ENCODE measurements around the gene POR.

Gene POR

GRCh38 chr7:75989500-75990388 is 74.8 kb downstream of the POR start:
- 0 out of 2 replicates have a peak, but pooled peaks cover 3% of the 10 kb centered on the region for H3F3A ChIP-seq (ENCODE audit: insufficient read depth, low read length)
- no peaks in the 10 kb centered on the region for H3K9me3 ChIP-seq (replicated peaks; ENCODE audit: insufficient read depth, low read length)
- no peak overlapping the region for H3K4me3 ChIP-seq (ENCODE audit: low read length)
- no peak overlapping the region for H3K27ac ChIP-seq (ENCODE audit: low read length)
- no peak overlapping the region for H3K4me2 ChIP-seq (ENCODE audit: low read depth, low read length)
- TF ChIP-seq EZH2phosphoT487 (IDR thresholded peaks at IDR 0.05; ENCODE audit: low read length) (no peak), CTCF (IDR thresholded peaks at IDR 0.05; ENCODE audit: low read length) (no peak), EZH2 (optimal IDR thresholded peaks at IDR 0.05; ENCODE audit: low read depth, low read length) (no peak)
- H3K79me2 ChIP-seq (ENCODE audit: low read length) = no peaks in the 10 kb centered on the region
- H4K20me1 ChIP-seq (ENCODE audit: insufficient read depth, low read length) = no peaks in the 10 kb centered on the region
- no peak overlapping the region for H2AFZ ChIP-seq (ENCODE audit: low read length)
- no peaks in the 10 kb centered on the region for H3K4me1 ChIP-seq (ENCODE audit: low read length)
- H3K27me3 ChIP-seq (replicated peaks; ENCODE audit: insufficient read depth, low read length) = no peaks in the 10 kb centered on the region
- no peaks in the 10 kb centered on the region for H3K9me2 ChIP-seq (replicated peaks; ENCODE audit: insufficient read depth, low read length)
- no peak for DNase-seq
- no peaks in the 10 kb centered on the region for H3K36me3 ChIP-seq (replicated peaks; ENCODE audit: insufficient read depth, low read length)
- no peak overlapping the region for H3K9ac ChIP-seq (ENCODE audit: low read length)

DNA sequence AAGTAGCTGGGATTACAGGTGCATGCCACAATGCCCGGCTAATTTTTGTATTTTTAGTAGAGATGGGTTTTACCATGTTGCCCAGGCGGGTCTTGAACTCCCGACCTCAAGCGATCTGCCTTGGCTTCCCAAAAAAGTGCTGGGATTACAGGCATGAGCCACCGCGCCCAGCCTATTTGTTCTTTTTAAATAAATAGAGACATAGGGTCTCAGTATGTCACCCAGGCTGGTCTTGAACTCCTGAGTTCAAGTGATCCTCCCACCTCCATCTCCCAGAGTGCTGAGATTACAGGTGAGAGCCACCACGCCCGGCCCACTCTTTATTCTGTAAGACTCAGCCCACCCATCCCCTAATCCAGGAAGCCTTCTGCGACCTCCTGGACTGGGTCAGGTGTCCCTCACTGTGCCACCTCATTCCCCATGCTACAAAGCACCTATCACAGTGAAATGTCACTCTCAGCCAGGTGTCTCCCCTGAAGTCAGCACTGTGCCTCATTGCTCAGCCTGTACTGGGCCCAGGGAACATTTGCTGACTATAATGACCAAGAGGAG is 76.7 kb downstream of the POR start:
- Histone ChIP-seq H3K4me1 (ENCODE audit: low read length) (no peaks in the 10 kb centered on the region), H3K27me3 (replicated peaks; ENCODE audit: insufficient read depth, low read length) (no peaks in the 10 kb centered on the region), H3K79me2 (ENCODE audit: low read length) (no peaks in the 10 kb centered on the region), H3K4me2 (ENCODE audit: low read depth, low read length) (no peak overlapping the region), H3K9ac (ENCODE audit: low read length) (no peak overlapping the region), H3K36me3 (replicated peaks; ENCODE audit: insufficient read depth, low read length) (no peaks in the 10 kb centered on the region), H3K9me2 (replicated peaks; ENCODE audit: insufficient read depth, low read length) (no peaks in the 10 kb centered on the region), H3K27ac (ENCODE audit: low read length) (no peak overlapping the region), H4K20me1 (ENCODE audit: insufficient read depth, low read length) (no peaks in the 10 kb centered on the region), H2AFZ (ENCODE audit: low read length) (no peak overlapping the region), H3K4me3 (ENCODE audit: low read length) (no peak overlapping the region), H3K9me3 (replicated peaks; ENCODE audit: insufficient read depth, low read length) (no peaks in the 10 kb centered on the region), H3F3A (ENCODE audit: insufficient read depth, low read length) (0 out of 2 replicates have a peak, but pooled peaks cover 3% of the 10 kb centered on the region)
- no peak for TF ChIP-seq EZH2phosphoT487 (IDR thresholded peaks at IDR 0.05; ENCODE audit: low read length)
- no peak for TF ChIP-seq EZH2 (optimal IDR thresholded peaks at IDR 0.05; ENCODE audit: low read depth, low read length)
- TF ChIP-seq CTCF (IDR thresholded peaks at IDR 0.05; ENCODE audit: low read length) = no peak
- no peak for DNase-seq

GRCh38 chr7:75992083-75992755 is 77.3 kb downstream of the POR start:
- Histone ChIP-seq H3K9me3 (replicated peaks; ENCODE audit: insufficient read depth, low read length) (no peaks in the 10 kb centered on the region), H3K27me3 (replicated peaks; ENCODE audit: insufficient read depth, low read length) (no peaks in the 10 kb centered on the region), H3F3A (ENCODE audit: insufficient read depth, low read length) (0 out of 2 replicates have a peak, but pooled peaks cover 3% of the 10 kb centered on the region), H2AFZ (ENCODE audit: low read length) (no peak overlapping the region), H3K79me2 (ENCODE audit: low read length) (no peaks in the 10 kb centered on the region), H3K4me2 (ENCODE audit: low read depth, low read length) (no peak overlapping the region), H3K4me3 (ENCODE audit: low read length) (no peak overlapping the region), H3K9me2 (replicated peaks; ENCODE audit: insufficient read depth, low read length) (no peaks in the 10 kb centered on the region), H3K27ac (ENCODE audit: low read length) (no peak overlapping the region), H3K36me3 (replicated peaks; ENCODE audit: insufficient read depth, low read length) (no peaks in the 10 kb centered on the region), H3K4me1 (ENCODE audit: low read length) (no peaks in the 10 kb centered on the region), H3K9ac (ENCODE audit: low read length) (no peak overlapping the region), H4K20me1 (ENCODE audit: insufficient read depth, low read length) (no peaks in the 10 kb centered on the region)
- TF ChIP-seq CTCF (IDR thresholded peaks at IDR 0.05; ENCODE audit: low read length) = no peak
- TF ChIP-seq EZH2 (optimal IDR thresholded peaks at IDR 0.05; ENCODE audit: low read depth, low read length) = no peak
- TF ChIP-seq EZH2phosphoT487 (IDR thresholded peaks at IDR 0.05; ENCODE audit: low read length) = no peak
- DNase-seq = no peak
